SK-N-SH treated with all-trans-retinoic acid at 6 μM for 48 hours (cell line): ENCODE data around the gene ADCYAP1R1.

Source experiments
- CREB5 ChIP-seq: fragments of 250-450 bp; sonication (Bioruptor Pico); IDR thresholded peaks from 2 replicates; pipeline ENCODE4 v1.5.1; 2020; ENCODE audit warnings: low read depth, mild to moderate bottlenecking, moderate library complexity
- CSRNP3 ChIP-seq: fragments of 250-450 bp; sonication (Bioruptor Pico); IDR thresholded peaks from 2 replicates; pipeline ENCODE4 v1.5.1; 2021; ENCODE audit warnings: mild to moderate bottlenecking, moderate library complexity
- PATZ1 ChIP-seq: fragments of 250-450 bp; sonication (Bioruptor Pico); IDR thresholded peaks from 2 replicates; pipeline ENCODE4 v1.8.0; 2020; ENCODE audit warnings: mild to moderate bottlenecking, moderate library complexity, borderline replicate concordance
- POU6F1 ChIP-seq: fragments of 250-450 bp; sonication (Bioruptor Pico); IDR thresholded peaks from 2 replicates; pipeline ENCODE4 v1.8.0; 2021; ENCODE audit warnings: low read depth, mild to moderate bottlenecking, moderate library complexity, borderline replicate concordance
- PPARA ChIP-seq: fragments of 250-450 bp; sonication (Bioruptor Pico); IDR thresholded peaks from 2 replicates; pipeline ENCODE4 v1.5.0; 2020; ENCODE audit warnings: mild to moderate bottlenecking, borderline replicate concordance
- RARB ChIP-seq: fragments of 250-450 bp; sonication (Bioruptor Pico); IDR thresholded peaks from 2 replicates; pipeline ENCODE4 v1.8.0; 2021; ENCODE audit warnings: mild to moderate bottlenecking, moderate library complexity
- TCF4 ChIP-seq: fragments of 250-450 bp; sonication (Bioruptor Pico); IDR thresholded peaks from 2 replicates; pipeline ENCODE4 v1.8.0; 2021; ENCODE audit warnings: mild to moderate bottlenecking, moderate library complexity, borderline replicate concordance
- ZFP3 ChIP-seq: fragments of 250-450 bp; sonication (Bioruptor Pico); IDR thresholded peaks from 2 replicates; pipeline ENCODE4 v1.5.0; 2020; ENCODE audit warnings: mild to moderate bottlenecking, moderate library complexity
- ZFP30 ChIP-seq: fragments of 450-650 bp; formaldehyde crosslinking; IDR thresholded peaks from 2 replicates; pipeline ENCODE4 v1.5.0; 2022; ENCODE audit warnings: mild to moderate bottlenecking, moderate library complexity

GRCh38 chr7:31029251-31030042 is 22.7 kb upstream of the ADCYAP1R1 start:
- TF ChIP-seq PATZ1 (CRISPR knock-in tag) (no peak), CREB5 (CRISPR knock-in tag) (no peak), RARB (CRISPR knock-in tag) (no peak), ZFP3 (no peak), PPARA (CRISPR knock-in tag) (no peak), POU6F1 (CRISPR knock-in tag) (no peak), CSRNP3 (no peak), TCF4 (CRISPR knock-in tag) (no peak), ZFP30 (no peak)
